ENCODE data around the gene PTPRCAP.
A peak's percentile ranks its signal among the peaks of the same experiment; 100 is the strongest.
"Not testable (repeated sequence)": the region's sequence is repeated elsewhere in the genome, so short reads cannot be mapped to it uniquely, and the experiment has no call there.

Gene PTPRCAP

GRCh38 chr11:67432655-67433349 is 4.7 kb downstream of the PTPRCAP start:
- DNase-seq (ENCODE audit: extremely low read depth, low read depth): no peak
- TF ChIP-seq CTCF (IDR thresholded peaks at IDR 0.05; ENCODE audit: low read depth, low read length): no peak

- no peak for DNase-seq (ENCODE audit: extremely low read depth, low read depth)
- no peak for TF ChIP-seq CTCF (IDR thresholded peaks at IDR 0.05; ENCODE audit: low read depth, low read length)
Measured at GRCh38 chr11:67431346-67432249, 5.9 kb downstream of the PTPRCAP start.

- TF ChIP-seq CTCF (IDR thresholded peaks at IDR 0.05; ENCODE audit: low read depth, low read length): no peak
Measured at GRCh38 chr11:67429722-67430121, 7.8 kb downstream of the PTPRCAP start.

GRCh38 chr11:67429038-67429668 is 8.3 kb downstream of the PTPRCAP start:
- no peak for TF ChIP-seq CTCF (IDR thresholded peaks at IDR 0.05; ENCODE audit: low read depth, low read length)
- no peak for DNase-seq (ENCODE audit: extremely low read depth, low read depth)

More at GRCh38 chr11:67429722-67430121, 7.8 kb downstream of the PTPRCAP start:
- DNase-seq (ENCODE audit: extremely low read depth, low read depth): no peak

GRCh38 chr11:67428052-67429001 is 9.2 kb downstream of the PTPRCAP start, which contains the start of gene RPS6KB2:
RPS6KB2 (plus strand) TSS chr11:67428494; CDS start chr11:67428546, 52 bp downstream.
- DNase-seq (ENCODE audit: extremely low read depth, low read depth): peak; percentile 92
- TF ChIP-seq CTCF (IDR thresholded peaks at IDR 0.05; ENCODE audit: low read depth, low read length): no peak

- not testable (repeated sequence) for DNase-seq (ENCODE audit: extremely low read depth, low read depth)
Measured at GRCh38 chr11:67427364-67427859, 10.1 kb downstream of the PTPRCAP start.

Data from AG09319 (cell line).